ENCODE data around the gene AMHR2.

AMHR2 gene

GRCh38 chr12:53465679-53466078 lies 42.0 kb downstream of the AMHR2 start:
- DNase-seq (ENCODE audit: low spot score): no peak
- no peak for TF ChIP-seq CTCF (IDR thresholded peaks at IDR 0.05; ENCODE audit: borderline replicate concordance, control extremely low read depth, extremely low read depth, insufficient read depth, missing control alignments)
- in situ Hi-C loops (cut with MboI; ENCODE audit: low sequenced_read_pairs, unreplicated experiment): no loop called here

- in situ Hi-C loops (cut with MboI; ENCODE audit: low sequenced_read_pairs, unreplicated experiment): no loop called here
- TF ChIP-seq CTCF (IDR thresholded peaks at IDR 0.05; ENCODE audit: borderline replicate concordance, control extremely low read depth, extremely low read depth, insufficient read depth, missing control alignments): no peak
- DNase-seq (ENCODE audit: low spot score): no peak
Observed at GRCh38 chr12:53466640-53467039, 43.0 kb downstream of the AMHR2 start.

GRCh38 chr12:53467082-53467481 lies 43.4 kb downstream of the AMHR2 start:
- DNase-seq (ENCODE audit: low spot score): no peak
- in situ Hi-C loops (cut with MboI; ENCODE audit: low sequenced_read_pairs, unreplicated experiment): no loop called here
- no peak for TF ChIP-seq CTCF (IDR thresholded peaks at IDR 0.05; ENCODE audit: borderline replicate concordance, control extremely low read depth, extremely low read depth, insufficient read depth, missing control alignments)

- in situ Hi-C loops (cut with MboI; ENCODE audit: low sequenced_read_pairs, unreplicated experiment): no loop called here
- no peak for DNase-seq (ENCODE audit: low spot score)
- no peak for TF ChIP-seq CTCF (IDR thresholded peaks at IDR 0.05; ENCODE audit: borderline replicate concordance, control extremely low read depth, extremely low read depth, insufficient read depth, missing control alignments)
Observed at GRCh38 chr12:53467880-53468279, 44.2 kb downstream of the AMHR2 start.

- TF ChIP-seq CTCF (IDR thresholded peaks at IDR 0.05; ENCODE audit: borderline replicate concordance, control extremely low read depth, extremely low read depth, insufficient read depth, missing control alignments): no peak
- no peak for DNase-seq (ENCODE audit: low spot score)
- in situ Hi-C loops (cut with MboI; ENCODE audit: low sequenced_read_pairs, unreplicated experiment): no loop called here
Observed at GRCh38 chr12:53468282-53468681, 44.6 kb downstream of the AMHR2 start.

- DNase-seq (ENCODE audit: low spot score): no peak
- no peak for TF ChIP-seq CTCF (IDR thresholded peaks at IDR 0.05; ENCODE audit: borderline replicate concordance, control extremely low read depth, extremely low read depth, insufficient read depth, missing control alignments)
- in situ Hi-C loops (cut with MboI; ENCODE audit: low sequenced_read_pairs, unreplicated experiment): no loop called here
Observed at GRCh38 chr12:53472056-53472582, 48.5 kb downstream of the AMHR2 start.

- no peak for TF ChIP-seq CTCF (IDR thresholded peaks at IDR 0.05; ENCODE audit: borderline replicate concordance, control extremely low read depth, extremely low read depth, insufficient read depth, missing control alignments)
- in situ Hi-C loops (cut with MboI; ENCODE audit: low sequenced_read_pairs, unreplicated experiment): no loop called here
- DNase-seq (ENCODE audit: low spot score): no peak
Observed at GRCh38 chr12:53474077-53474476, 50.4 kb downstream of the AMHR2 start.
